Raji (cell line): ENCODE data around the gene PARVA.

Experiments used
- POLR2A ChIP-seq: IDR thresholded peaks from 2 replicates; pipeline ENCODE4 v1.6.1; 2011; ENCODE audit warnings: low read depth, low read length, control low read depth; ENCODE audit not compliant: insufficient read depth

Gene PARVA

GRCh38 chr11:12392672-12393071 is 15.3 kb downstream of the PARVA start:
- TF ChIP-seq POLR2A, result no peak

DNA sequence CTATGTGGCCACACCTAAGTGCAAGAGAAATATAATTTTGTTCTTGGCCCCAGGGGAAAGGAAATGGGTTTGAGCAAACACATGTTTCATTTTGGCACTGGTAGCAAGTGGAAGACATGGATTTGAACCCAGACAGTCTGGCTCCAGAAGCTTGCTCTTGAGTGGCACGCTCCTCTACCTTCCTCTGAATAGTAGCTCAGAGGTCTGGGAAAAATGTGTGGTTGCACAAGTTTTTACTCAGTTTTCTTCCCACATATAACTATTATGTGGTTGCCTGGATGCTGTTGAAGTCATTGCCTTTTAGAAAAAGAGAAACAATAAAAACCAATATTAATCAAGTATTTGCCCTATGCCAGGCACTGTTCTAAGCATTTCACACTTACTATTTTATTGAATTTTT is 16.3 kb downstream of the PARVA start:
- TF ChIP-seq POLR2A, result no peak

- TF ChIP-seq POLR2A, result no peak
These were observed 17.2 kb downstream of the PARVA start for GRCh38 chr11:12394601-12395000.

DNA sequence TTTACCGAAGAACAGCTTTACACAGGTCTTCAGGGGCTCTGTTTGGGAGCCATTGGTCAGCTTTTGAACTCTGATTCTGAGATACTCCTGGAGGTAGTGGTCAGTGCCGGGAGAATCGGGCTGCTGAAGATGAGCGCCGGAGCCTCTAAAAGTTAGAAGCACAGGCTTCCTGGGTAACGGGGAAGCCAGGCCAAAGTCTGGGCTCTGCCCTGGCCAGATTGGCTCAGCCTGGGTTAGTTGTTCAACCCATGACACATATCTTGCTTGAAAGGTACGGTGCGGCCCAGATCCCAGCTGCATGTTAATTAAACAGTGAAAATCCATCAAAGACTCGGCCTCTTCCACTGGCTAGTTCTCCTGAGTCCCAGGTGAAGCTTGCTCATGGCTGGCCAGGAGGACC is 18.0 kb downstream of the PARVA start:
- no peak for TF ChIP-seq POLR2A

DNA sequence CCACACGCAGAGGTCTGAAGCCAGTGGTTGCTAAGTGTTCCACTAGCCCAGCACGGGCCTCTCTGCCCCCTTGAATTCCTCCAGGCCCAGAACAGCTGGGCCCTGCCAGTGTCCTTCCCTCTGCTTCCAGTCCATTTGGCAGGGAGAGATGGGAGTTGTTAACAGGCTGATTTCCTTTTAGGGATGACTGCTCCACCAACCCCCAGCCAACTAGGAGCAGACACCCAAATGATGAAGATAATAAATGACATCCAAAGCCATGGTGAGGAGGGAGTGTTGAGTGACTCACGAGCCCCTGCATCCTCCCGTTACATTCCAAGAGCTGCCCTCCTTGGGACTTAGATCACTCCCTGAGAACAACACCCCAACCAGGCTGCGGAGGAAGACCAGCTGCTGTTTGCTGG is 20.6 kb downstream of the PARVA start:
- TF ChIP-seq POLR2A, result no peak

GRCh38 chr11:12399355-12399754 is 22.0 kb downstream of the PARVA start:
- no peak for TF ChIP-seq POLR2A

GRCh38 chr11:12402025-12402424 is 24.7 kb downstream of the PARVA start:
- TF ChIP-seq POLR2A, result no peak

- TF ChIP-seq POLR2A, result no peak
These were observed 25.3 kb downstream of the PARVA start for GRCh38 chr11:12402691-12403120.

DNA sequence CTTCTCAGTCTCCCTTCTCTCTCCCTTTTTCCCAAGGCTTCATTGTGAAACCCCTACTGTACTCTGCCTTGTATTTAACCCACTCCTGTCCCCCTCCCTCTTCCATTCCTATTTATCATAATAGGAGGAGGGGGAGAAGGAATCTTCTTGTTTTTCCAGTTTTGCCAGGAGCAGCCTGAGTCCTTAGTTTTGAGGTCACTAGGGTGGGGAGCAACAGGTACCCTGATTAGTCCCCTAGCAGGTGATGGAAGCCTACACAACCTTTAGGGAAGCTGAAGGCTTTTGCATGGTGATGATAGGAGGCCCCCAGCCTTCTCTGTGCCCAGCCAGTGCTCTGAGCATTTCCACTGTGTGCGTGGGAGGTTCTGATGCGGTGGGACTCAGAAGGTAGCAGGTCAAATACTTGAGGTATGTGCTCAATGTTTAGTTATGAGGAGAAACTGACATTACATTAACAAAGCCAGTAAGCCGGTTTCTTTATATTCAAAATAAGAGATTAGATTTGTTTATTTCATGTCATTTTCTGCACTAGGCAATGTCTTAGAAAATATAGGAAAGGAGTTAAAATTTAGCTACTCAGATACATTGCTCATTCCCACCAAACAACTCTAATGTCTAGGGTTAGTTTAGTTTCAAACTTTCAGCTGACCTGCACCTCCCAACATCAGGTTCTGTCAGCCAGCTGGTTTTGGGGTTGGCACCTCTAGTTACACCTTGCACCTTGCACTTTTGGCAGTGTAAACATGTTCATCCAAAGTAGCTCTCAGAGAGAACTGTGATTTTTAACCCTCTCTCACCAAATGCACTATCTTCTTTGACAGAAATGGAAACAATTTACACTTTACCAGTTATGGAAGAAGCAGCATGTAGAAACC is 26.0 kb downstream of the PARVA start:
- TF ChIP-seq POLR2A, result no peak

DNA sequence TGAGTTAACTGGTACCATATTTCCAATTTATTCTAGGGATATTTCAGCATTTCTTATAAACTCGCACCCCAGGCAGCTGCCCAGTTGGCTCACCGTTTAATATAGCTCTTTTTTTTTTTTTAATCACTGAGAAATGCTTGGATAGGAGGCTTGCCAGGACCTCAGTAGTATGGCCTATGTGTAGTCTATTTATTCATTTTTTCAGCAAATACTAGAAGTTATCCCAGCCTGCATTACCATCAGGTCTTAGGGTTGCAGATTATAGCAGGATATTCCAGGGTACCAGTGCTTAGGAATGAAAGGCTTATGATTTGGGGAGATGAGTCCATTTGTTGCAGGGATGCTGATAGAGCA is 26.6 kb downstream of the PARVA start:
- TF ChIP-seq POLR2A, result no peak

DNA sequence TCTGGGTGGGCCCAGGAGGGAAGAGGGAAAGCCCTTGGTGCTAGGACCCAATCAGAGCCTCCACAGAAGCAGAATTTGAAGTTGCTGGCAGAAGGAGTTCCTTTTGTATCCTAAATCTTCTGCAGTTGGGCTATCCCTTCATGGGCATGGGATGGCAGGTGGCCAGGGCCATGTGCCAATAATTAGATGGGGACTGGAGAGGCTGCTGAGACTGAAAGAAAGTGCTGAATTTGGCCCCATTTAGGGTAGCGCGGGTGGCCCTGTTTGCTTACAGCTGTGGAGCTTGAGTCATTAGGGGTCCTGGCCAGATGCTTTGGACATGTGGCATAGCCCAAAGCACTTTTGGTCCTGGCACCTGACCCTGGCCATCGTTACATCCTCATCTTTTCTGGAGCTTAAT is 27.1 kb downstream of the PARVA start:
- TF ChIP-seq POLR2A, result no peak

GRCh38 chr11:12408156-12408770 is 30.9 kb downstream of the PARVA start:
- TF ChIP-seq POLR2A, result no peak

DNA sequence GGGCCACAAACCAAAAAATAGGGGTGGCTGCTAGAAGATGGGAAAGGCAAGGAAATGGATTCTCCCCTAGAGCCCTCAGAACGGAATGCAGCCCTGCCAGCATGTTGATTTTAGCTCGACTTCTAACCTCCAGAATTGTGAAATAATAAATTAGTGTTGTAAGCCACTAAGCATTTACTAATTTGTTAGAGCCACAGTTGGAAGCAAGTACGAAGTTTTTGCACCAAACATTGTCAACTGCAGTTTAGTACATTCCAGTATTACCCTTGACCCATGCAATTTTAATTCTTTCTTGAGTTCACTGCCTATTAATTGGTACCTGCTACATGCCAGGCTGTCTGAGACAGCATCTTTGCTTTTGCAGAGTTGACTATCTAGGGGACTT is 32.2 kb downstream of the PARVA start:
- TF ChIP-seq POLR2A, result no peak

DNA sequence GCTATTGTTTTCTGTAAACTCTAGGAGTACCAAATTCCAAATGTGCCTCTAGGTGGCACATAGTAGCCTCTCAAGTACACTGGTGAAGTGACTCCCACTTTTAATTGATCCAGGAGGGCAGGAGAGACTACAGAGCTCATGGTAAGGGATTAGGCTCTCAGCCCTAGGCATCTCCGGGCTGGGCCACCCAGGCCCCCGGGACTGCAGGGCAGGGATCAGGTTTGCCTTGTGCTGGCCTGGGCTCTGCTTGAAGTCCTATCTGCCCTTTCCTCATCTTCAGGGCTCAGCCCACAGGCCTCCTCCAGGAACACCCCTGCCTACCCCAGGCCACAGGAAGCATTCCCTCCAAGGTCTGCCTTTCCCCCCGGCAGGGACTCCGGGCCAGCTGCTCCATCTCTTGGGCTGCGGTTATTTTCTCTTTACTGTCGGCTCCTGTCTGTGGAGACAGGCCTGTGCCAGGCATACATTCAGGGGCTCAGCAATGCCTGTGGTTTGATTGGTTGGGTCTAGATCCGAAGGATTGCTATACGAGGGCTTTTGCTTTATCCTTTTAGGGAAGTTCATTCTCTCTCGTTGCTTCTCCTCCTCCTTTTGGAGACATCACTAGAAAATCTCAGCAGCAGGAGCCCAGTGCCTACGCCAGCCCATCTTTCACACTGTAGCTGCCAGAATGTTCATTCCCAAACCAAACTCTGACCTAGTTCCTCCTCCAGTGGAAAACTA is 32.8 kb downstream of the PARVA start:
- no peak for TF ChIP-seq POLR2A

- TF ChIP-seq POLR2A, result no peak
These were observed 34.0 kb downstream of the PARVA start for GRCh38 chr11:12411393-12411792.

DNA sequence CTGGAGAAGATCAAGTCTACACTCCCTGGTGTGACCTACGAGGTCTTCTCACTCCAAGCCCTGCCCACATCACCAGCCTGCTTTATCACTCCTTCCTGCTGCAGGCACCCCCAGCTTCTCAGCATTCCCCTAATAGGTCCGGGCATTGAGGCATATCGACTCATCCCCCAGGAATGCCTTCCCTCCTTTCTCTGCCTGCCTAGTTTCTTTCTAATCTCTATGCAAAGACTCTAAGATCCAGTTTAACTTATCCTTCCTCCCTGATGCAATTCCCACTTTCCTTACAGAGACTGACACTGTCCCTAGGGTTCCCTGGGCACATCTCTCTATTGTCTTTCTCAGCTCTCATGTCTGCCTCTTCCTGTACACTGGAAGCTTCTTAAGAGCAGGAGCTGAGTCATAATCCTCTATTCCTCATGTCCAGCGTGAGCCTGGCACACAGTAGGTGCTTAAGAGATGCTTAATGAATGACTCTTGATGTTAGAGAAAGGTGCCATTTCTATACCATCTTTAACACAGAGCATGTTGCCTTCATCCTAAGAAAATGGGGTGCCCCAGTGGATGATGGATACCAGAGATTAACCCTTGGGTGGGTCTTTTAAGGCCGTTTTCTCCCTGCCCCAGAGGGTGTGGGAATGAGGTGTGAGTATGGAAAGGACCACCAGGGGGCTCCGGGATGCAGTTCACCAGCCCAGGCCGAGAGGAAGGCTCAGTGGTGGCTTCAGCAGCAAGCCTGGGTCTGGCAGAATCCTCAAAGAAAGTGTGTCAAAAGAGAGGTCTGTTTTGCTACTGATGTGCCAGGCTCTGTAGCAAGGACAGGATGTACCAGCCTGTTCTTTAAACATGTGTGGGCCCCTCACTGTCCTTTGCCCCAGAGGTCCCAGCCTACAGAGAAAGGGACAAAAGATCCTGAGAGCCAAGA is 34.7 kb downstream of the PARVA start:
- TF ChIP-seq POLR2A, result no peak
